Prostate gland (tissue), 2 donors: Measurements from ENCODE around the gene ADPRM.

ENCODE experiments used
- POLR2AphosphoS5 ChIP-seq: sonication (generic); formaldehyde crosslinking; IDR thresholded peaks from one replicate; pipeline ENCODE4 v1.6.1; 2017; ENCODE audit warnings: antibody characterized with exemption
- TF ChIP-seq, protein P1 (sequence below), 4 experiments: fragments of 200-600 bp in 2 of 4; fragments of 450-650 bp in 2 of 4; sonication (generic) in 2 of 4; IDR thresholded peaks; 1 replicate in 3 of 4; 2 replicates in 1 of 4; pipeline ENCODE4 v1.5.1; 2016 to 2019; ENCODE audit warnings: antibody characterized with exemption in 4 of 4, mild to moderate bottlenecking in 2 of 4, moderate library complexity in 2 of 4

DNA sequence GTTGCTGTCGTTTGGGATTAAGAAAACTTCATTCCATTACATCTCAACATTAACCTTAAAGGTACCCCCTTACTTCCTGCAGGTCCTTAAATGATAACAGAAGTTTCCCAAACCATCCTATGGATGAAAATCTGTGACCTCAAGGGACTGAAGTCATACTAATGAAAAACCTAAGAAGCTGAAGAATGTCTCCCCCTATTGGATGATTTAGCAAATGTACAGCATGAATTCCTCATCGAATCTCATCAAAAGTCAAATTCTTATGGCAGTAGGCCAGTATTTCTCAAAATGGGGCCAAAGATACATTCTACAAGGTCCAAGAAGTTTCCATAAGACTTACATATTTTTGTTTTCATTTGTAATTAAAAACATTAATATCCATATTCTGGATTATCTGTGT, 13.5 kb upstream of the ADPRM start:
- TF ChIP-seq, protein P1, sequence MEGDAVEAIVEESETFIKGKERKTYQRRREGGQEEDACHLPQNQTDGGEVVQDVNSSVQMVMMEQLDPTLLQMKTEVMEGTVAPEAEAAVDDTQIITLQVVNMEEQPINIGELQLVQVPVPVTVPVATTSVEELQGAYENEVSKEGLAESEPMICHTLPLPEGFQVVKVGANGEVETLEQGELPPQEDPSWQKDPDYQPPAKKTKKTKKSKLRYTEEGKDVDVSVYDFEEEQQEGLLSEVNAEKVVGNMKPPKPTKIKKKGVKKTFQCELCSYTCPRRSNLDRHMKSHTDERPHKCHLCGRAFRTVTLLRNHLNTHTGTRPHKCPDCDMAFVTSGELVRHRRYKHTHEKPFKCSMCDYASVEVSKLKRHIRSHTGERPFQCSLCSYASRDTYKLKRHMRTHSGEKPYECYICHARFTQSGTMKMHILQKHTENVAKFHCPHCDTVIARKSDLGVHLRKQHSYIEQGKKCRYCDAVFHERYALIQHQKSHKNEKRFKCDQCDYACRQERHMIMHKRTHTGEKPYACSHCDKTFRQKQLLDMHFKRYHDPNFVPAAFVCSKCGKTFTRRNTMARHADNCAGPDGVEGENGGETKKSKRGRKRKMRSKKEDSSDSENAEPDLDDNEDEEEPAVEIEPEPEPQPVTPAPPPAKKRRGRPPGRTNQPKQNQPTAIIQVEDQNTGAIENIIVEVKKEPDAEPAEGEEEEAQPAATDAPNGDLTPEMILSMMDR (IDR thresholded peaks at IDR 0.05): no peak
- TF ChIP-seq POLR2AphosphoS5: no peak
